SK-N-SH (cell line): ENCODE measurements around the gene AVPR2. TPM values are rescaled to one million over a fixed set of nuclear protein-coding genes. Genes with fewer than 3 reads are reported as not detected.

Experiments
- CTCF ChIA-PET: fragments of 300-600, 350-600 bp; formaldehyde crosslinking; extraction: SDS; loops from one replicate; lab custom pipeline; 2021; lab: Yijun Ruan, JAX
- POLR2A ChIA-PET: fragments of 350-600 bp; sonication (Branson Sonifier 250); formaldehyde crosslinking; extraction: SDS; loops from one replicate; lab custom pipeline; 2020; ENCODE audit warnings: antibody characterized with exemption, inconsistent platforms; lab: Yijun Ruan, JAX
- DNase-seq: peaks from one replicate; pipeline ENCODE4 v3.0.0; 2012
- H2AFZ ChIP-seq: fragments of 200-600 bp; sonication (generic); 2 replicates; pipeline ENCODE4 v1.8.1; 2016; ENCODE audit warnings: antibody characterized with exemption, mild to moderate bottlenecking, low read depth
- H3F3A ChIP-seq: fragments of 200-600 bp; sonication (generic); replicated peaks from 2 replicates; pipeline ENCODE3; 2016; ENCODE audit warnings: antibody characterized with exemption, mild to moderate bottlenecking; ENCODE audit not compliant: insufficient read depth
- H3K27ac ChIP-seq, 2 experiments: fragments of 200-500 bp in 1 of 2; fragments of 200-600 bp in 1 of 2; sonication (Bioruptor generic) in 1 of 2; sonication (generic), shearing (Covaris generic) in 1 of 2; 2 replicates each; pipeline versions ENCODE4 v1.5.1 to v1.6.1; 2014 to 2016; ENCODE audit warnings: low read depth in 2 of 2, inconsistent platforms in 1 of 2, low read length in 1 of 2, mild to moderate bottlenecking in 1 of 2, mixed read lengths in 1 of 2
- H3K27me3 ChIP-seq: fragments of 200-600 bp; sonication (generic), shearing (Covaris generic); 2 replicates; pipeline ENCODE4 v1.6.1; 2016; ENCODE audit warnings: mixed run types; ENCODE audit not compliant: insufficient read depth
- H3K36me3 ChIP-seq, 2 experiments: fragments of 200-500 bp in 1 of 2; fragments of 200-600 bp in 1 of 2; sonication (Bioruptor generic) in 1 of 2; sonication (generic) in 1 of 2; replicated peaks in 1 of 2; 2 replicates each; pipeline versions ENCODE3 to v1.5.1; 2014 to 2016; ENCODE audit warnings: low read length in 1 of 2, mild to moderate bottlenecking in 1 of 2; ENCODE audit not compliant: insufficient read depth in 2 of 2, control insufficient read depth in 1 of 2
- H3K4me1 ChIP-seq, 2 experiments: fragments of 200-500 bp in 1 of 2; fragments of 200-600 bp in 1 of 2; sonication (Bioruptor generic) in 1 of 2; sonication (generic), shearing (Covaris generic) in 1 of 2; 2 replicates each; pipeline versions ENCODE4 v1.5.1 to v1.6.1; 2014 to 2016; ENCODE audit warnings: low read depth in 1 of 2, low read length in 1 of 2, mixed run types in 1 of 2; ENCODE audit not compliant: insufficient read depth in 2 of 2, control insufficient read depth in 1 of 2
- H3K4me2 ChIP-seq: fragments of 200-600 bp; sonication (generic), shearing (Covaris generic); 2 replicates; pipeline ENCODE4 v1.6.1; 2017; ENCODE audit warnings: mixed run types
- H3K4me3 ChIP-seq, 2 experiments: fragments of 200-500 bp in 1 of 2; fragments of 200-600 bp in 1 of 2; sonication (Bioruptor generic) in 1 of 2; sonication (generic), shearing (Covaris generic) in 1 of 2; 2 replicates each; pipeline versions ENCODE4 v1.5.1 to v1.8.1; 2014 to 2016; ENCODE audit warnings: low read depth in 2 of 2, inconsistent platforms in 1 of 2, low read length in 1 of 2, mild to moderate bottlenecking in 1 of 2, mixed read lengths in 1 of 2, moderate library complexity in 1 of 2
- H3K79me2 ChIP-seq: fragments of 200-600 bp; sonication (generic); 2 replicates; pipeline ENCODE4 v1.8.1; 2017; ENCODE audit warnings: mild to moderate bottlenecking; ENCODE audit not compliant: insufficient read depth
- H3K9ac ChIP-seq: fragments of 200-600 bp; sonication (generic); 2 replicates; pipeline ENCODE4 v1.6.1; 2017; ENCODE audit warnings: mixed run types
- H3K9me2 ChIP-seq: fragments of 200-600 bp; sonication (generic); 2 replicates; pipeline ENCODE4 v1.6.1; 2017; ENCODE audit warnings: mixed run types
- H3K9me3 ChIP-seq: fragments of 200-600 bp; sonication (generic); 2 replicates; pipeline ENCODE4 v1.6.1; 2017; ENCODE audit warnings: mixed run types, mild to moderate bottlenecking, moderate library complexity
- H4K20me1 ChIP-seq: fragments of 200-600 bp; sonication (generic); 2 replicates; pipeline ENCODE4 v1.6.1; 2017; ENCODE audit warnings: mild to moderate bottlenecking, mixed run types; ENCODE audit not compliant: insufficient read depth
- ELF1 ChIP-seq: IDR thresholded peaks from 2 replicates; pipeline ENCODE4 v1.4.0; 2012
- EZH2phosphoT487 ChIP-seq: fragments of 200-600 bp; sonication (generic); IDR thresholded peaks from 2 replicates; pipeline ENCODE4 v1.6.1; 2017; ENCODE audit warnings: low read depth, mixed run types, mild to moderate bottlenecking, antibody characterized with exemption, moderate library complexity, borderline replicate concordance
- FOSL2 ChIP-seq: IDR thresholded peaks from 2 replicates; pipeline ENCODE4 v1.4.0; 2012; ENCODE audit warnings: low read depth, mild to moderate bottlenecking, moderate library complexity, borderline replicate concordance
- FOXJ3 ChIP-seq: sonication (generic); formaldehyde crosslinking; IDR thresholded peaks from 2 replicates; pipeline ENCODE4 v1.5.1; 2020; ENCODE audit warnings: mild to moderate bottlenecking, missing genetic modification reagents
- GABPA ChIP-seq: IDR thresholded peaks from 2 replicates; pipeline ENCODE4 v1.4.0; 2012; ENCODE audit warnings: low read depth, mild to moderate bottlenecking
- GATA2 ChIP-seq: sonication (generic); formaldehyde crosslinking; IDR thresholded peaks from 2 replicates; pipeline ENCODE4 v1.5.0; 2020; ENCODE audit warnings: mild to moderate bottlenecking, missing genetic modification reagents
- IRF3 ChIP-seq: fragments of 150-350 bp; IDR thresholded peaks from 2 replicates; pipeline ENCODE4 v1.6.1; 2016; ENCODE audit warnings: mild to moderate bottlenecking, low read depth, low read length
- JUND ChIP-seq: IDR thresholded peaks from 2 replicates; pipeline ENCODE4 v1.4.0; 2012
- MEF2A ChIP-seq: IDR thresholded peaks from 2 replicates; pipeline ENCODE4 v1.4.0; 2012; ENCODE audit warnings: low read depth, borderline replicate concordance
- NFIC ChIP-seq: IDR thresholded peaks from 2 replicates; pipeline ENCODE4 v1.4.0; 2012; ENCODE audit warnings: borderline replicate concordance
- NRF1 ChIP-seq: IDR thresholded peaks from 2 replicates; pipeline ENCODE4 v1.6.1; 2012; ENCODE audit warnings: low read depth, mild to moderate bottlenecking, low read length
- RAD21 ChIP-seq: IDR thresholded peaks from 2 replicates; pipeline ENCODE4 v1.6.1; 2012; ENCODE audit warnings: mild to moderate bottlenecking, low read length
- REST ChIP-seq: IDR thresholded peaks from 2 replicates; pipeline ENCODE4 v1.6.1; 2012; ENCODE audit warnings: mild to moderate bottlenecking, low read depth, low read length, moderate library complexity
- RFX5 ChIP-seq: IDR thresholded peaks from 2 replicates; pipeline ENCODE4 v1.6.1; 2012; ENCODE audit warnings: mild to moderate bottlenecking, improper control_type of control experiment, low read length
- SIN3A ChIP-seq: IDR thresholded peaks from 2 replicates; pipeline ENCODE4 v1.6.1; 2012; ENCODE audit warnings: low read depth, mild to moderate bottlenecking, low read length, moderate library complexity, borderline replicate concordance
- SMC3 ChIP-seq: IDR thresholded peaks from 2 replicates; pipeline ENCODE4 v1.6.1; 2012; ENCODE audit warnings: low read depth, low read length, improper control_type of control experiment
- TAF1 ChIP-seq: IDR thresholded peaks from 2 replicates; pipeline ENCODE4 v1.6.1; 2012; ENCODE audit warnings: low read depth, mild to moderate bottlenecking, low read length, moderate library complexity, borderline replicate concordance
- TEAD4 ChIP-seq: IDR thresholded peaks from 2 replicates; pipeline ENCODE4 v1.4.0; 2012; ENCODE audit warnings: mild to moderate bottlenecking, borderline replicate concordance; ENCODE audit not compliant: insufficient read depth
- WGBS: methylation state at CpG from one replicate; pipeline ENCODE4 v1.1.6; 2017; ENCODE audit warnings: low lambda C conversion rate; 5-methylcytosine and 5-hydroxymethylcytosine counted together
- polyA plus RNA-seq, 3 experiments: library from polyadenylated mRNA; depleted of rRNA; stranded (reverse); fragments of >200 nt; gene quantifications; 2 replicates each; pipeline ENCODE4 v1.2.3, GENCODE V29; 2012
- TF ChIP-seq, protein P1 (sequence below): IDR thresholded peaks from 2 replicates; pipeline ENCODE4 v1.4.0; 2012; ENCODE audit warnings: low read depth, borderline replicate concordance

The AVPR2 gene
- polyA plus RNA-seq, 1 of the 3 experiments (the other 2 are of a cell fraction), result not detected

- H3F3A ChIP-seq, result peaks cover 11% of the 10 kb centered on the region
- TF ChIP-seq TAF1 (no peak), SIN3A (no peak), NRF1 (no peak), JUND (no peak), GABPA (no peak), SMC3 (no peak), EZH2phosphoT487 (no peak), TEAD4 (no peak), ELF1 (no peak), RFX5 (no peak), IRF3 (no peak), RAD21 (no peak), MEF2A (no peak), GATA2 (CRISPR knock-in tag) (no peak), NFIC (no peak), FOSL2 (no peak), FOXJ3 (CRISPR knock-in tag) (no peak), REST (no peak)
- TF ChIP-seq, protein P1, sequence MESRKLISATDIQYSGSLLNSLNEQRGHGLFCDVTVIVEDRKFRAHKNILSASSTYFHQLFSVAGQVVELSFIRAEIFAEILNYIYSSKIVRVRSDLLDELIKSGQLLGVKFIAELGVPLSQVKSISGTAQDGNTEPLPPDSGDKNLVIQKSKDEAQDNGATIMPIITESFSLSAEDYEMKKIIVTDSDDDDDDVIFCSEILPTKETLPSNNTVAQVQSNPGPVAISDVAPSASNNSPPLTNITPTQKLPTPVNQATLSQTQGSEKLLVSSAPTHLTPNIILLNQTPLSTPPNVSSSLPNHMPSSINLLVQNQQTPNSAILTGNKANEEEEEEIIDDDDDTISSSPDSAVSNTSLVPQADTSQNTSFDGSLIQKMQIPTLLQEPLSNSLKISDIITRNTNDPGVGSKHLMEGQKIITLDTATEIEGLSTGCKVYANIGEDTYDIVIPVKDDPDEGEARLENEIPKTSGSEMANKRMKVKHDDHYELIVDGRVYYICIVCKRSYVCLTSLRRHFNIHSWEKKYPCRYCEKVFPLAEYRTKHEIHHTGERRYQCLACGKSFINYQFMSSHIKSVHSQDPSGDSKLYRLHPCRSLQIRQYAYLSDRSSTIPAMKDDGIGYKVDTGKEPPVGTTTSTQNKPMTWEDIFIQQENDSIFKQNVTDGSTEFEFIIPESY, result no peak
- TF ChIP-seq, all 33 proteins: peak for 0
- no peak overlapping the region for H3K27ac ChIP-seq
- H3K36me3 ChIP-seq, result peaks cover 12 to 35% of the 10 kb centered on the region in 2 experiments
- H4K20me1 ChIP-seq, result peaks cover 34% of the 10 kb centered on the region
- WGBS, result 92% methylated on average over 12 of the region's 13 CpGs
- no peak overlapping the region for H3K4me2 ChIP-seq
- H3K4me3 ChIP-seq, result no peak overlapping the region
- POLR2A ChIA-PET, result interaction anchor here (0.5 kb wide), 1 partner anchor 76 kb away, joined by 4 read pairs; no protein-coding TSS in a partner anchor
- DNase-seq, result no peak
- peaks cover 35% of the 10 kb centered on the region for H3K79me2 ChIP-seq
- H2AFZ ChIP-seq, result no peak overlapping the region
- peaks cover 10 to 31% of the 10 kb centered on the region in 2 experiments; a peak in 2 of 4 replicates for H3K4me1 ChIP-seq
- CTCF ChIA-PET, result interaction anchor here (0.6 to 16.7 kb wide), 4 partner anchors 9 to 34 kb away, joined by 3 to 271 read pairs (median 18); partner anchors contain the start of gene RENBP
- H3K9ac ChIP-seq, result no peak overlapping the region
- peaks cover 4% of the 10 kb centered on the region; the same call in 1 of the 2 replicates for H3K27me3 ChIP-seq
- H3K9me3 ChIP-seq, result no peaks in the 10 kb centered on the region
- H3K9me2 ChIP-seq, result no peaks in the 10 kb centered on the region
Observed at GRCh38 chrX:153932220-153932915, 27.9 kb downstream of the AVPR2 start.
